PC-3 (cell line): ENCODE measurements around the gene CACNA1I. TPM values are rescaled to one million over a fixed set of nuclear protein-coding genes. Genes with fewer than 3 reads are reported as not detected.
A peak's percentile ranks its signal among the peaks of the same experiment; 100 is the strongest.

Experiments
- ATAC-seq: fragments of 200-7000 bp; cut with Tn5 transposase; 2 replicates; pipeline ENCODE4 v1.9.1; 2020; ENCODE audit warnings: mild to moderate bottlenecking, moderate library complexity
- BruUV-seq: library from RNA; stranded (reverse); fragments of 400-500 nt; replicated peaks from 2 replicates; lab custom pipeline; 2021; lab: Mats Ljungman, UMichigan
- CTCF ChIA-PET: fragments of 300-600 bp; sonication (Branson Sonifier 250); formaldehyde crosslinking; loops from one replicate; lab custom pipeline; 2022; ENCODE audit warnings: antibody characterized with exemption; lab: Charles Lee
- POLR2A ChIA-PET: fragments of 300-600 bp; sonication (Branson Sonifier 250); formaldehyde crosslinking; loops from one replicate; lab custom pipeline; 2022; ENCODE audit warnings: antibody characterized with exemption; ENCODE audit not compliant: unreplicated experiment; lab: Charles Lee
- DNase-seq: peaks from one replicate; pipeline ENCODE4 v3.0.0-alpha.2; 2015
- H2AFZ ChIP-seq: fragments of 300-600 bp; sonication (generic); 2 replicates; pipeline ENCODE4 v1.6.0; 2016; ENCODE audit warnings: antibody characterized with exemption, low read length
- H3F3A ChIP-seq: fragments of 300-600 bp; sonication (generic); one replicate; pipeline ENCODE4 v1.6.0; 2017; ENCODE audit warnings: antibody characterized with exemption, low read length, control low read depth, mild to moderate bottlenecking; ENCODE audit not compliant: unreplicated experiment
- H3K27ac ChIP-seq: fragments of 300-600 bp; sonication (generic); 2 replicates; pipeline ENCODE4 v1.5.1; 2016; ENCODE audit warnings: mild to moderate bottlenecking, low read length
- H3K27me3 ChIP-seq: fragments of 300-600 bp; sonication (generic); 2 replicates; pipeline ENCODE4 v1.6.1; 2016; ENCODE audit warnings: low read length, mixed read lengths
- H3K36me3 ChIP-seq: fragments of 300-600 bp; sonication (generic); 2 replicates; pipeline ENCODE4 v1.6.1; 2016; ENCODE audit warnings: low read depth, mixed run types, low read length, mixed read lengths
- H3K4me1 ChIP-seq: fragments of 300-600 bp; sonication (generic); 2 replicates; pipeline ENCODE4 v1.5.1; 2016; ENCODE audit warnings: low read length; ENCODE audit not compliant: insufficient read depth
- H3K4me2 ChIP-seq: fragments of 300-600 bp; sonication (generic); 2 replicates; pipeline ENCODE4 v1.6.0; 2016; ENCODE audit warnings: low read length
- H3K4me3 ChIP-seq: fragments of 300-600 bp; sonication (generic); 2 replicates; pipeline ENCODE4 v1.5.1; 2016; ENCODE audit warnings: mild to moderate bottlenecking, low read length, mixed read lengths
- H3K79me2 ChIP-seq: fragments of 300-600 bp; sonication (generic); 2 replicates; pipeline ENCODE4 v1.6.1; 2017; ENCODE audit warnings: low read length, mixed read lengths
- H3K9ac ChIP-seq: fragments of 300-600 bp; sonication (generic); 2 replicates; pipeline ENCODE4 v1.6.0; 2016; ENCODE audit warnings: mild to moderate bottlenecking, low read length
- H3K9me2 ChIP-seq: fragments of 300-600 bp; sonication (generic); replicated peaks from 2 replicates; pipeline ENCODE4 v1.6.1; 2016; ENCODE audit warnings: mixed run types, low read length, mixed read lengths
- H3K9me3 ChIP-seq: fragments of 300-600 bp; sonication (generic); 2 replicates; pipeline ENCODE4 v1.6.1; 2016; ENCODE audit warnings: low read length, mixed read lengths
- H4K20me1 ChIP-seq: fragments of 300-600 bp; sonication (generic); 2 replicates; pipeline ENCODE4 v1.6.1; 2016; ENCODE audit warnings: low read length, mixed read lengths
- EZH2 ChIP-seq: fragments of 300-600 bp; sonication (generic); IDR thresholded peaks from one replicate; pipeline ENCODE4 v1.6.1; 2017; ENCODE audit warnings: antibody characterized with exemption, mild to moderate bottlenecking, low read length; ENCODE audit not compliant: unreplicated experiment
- EZH2phosphoT487 ChIP-seq: fragments of 300-600 bp; sonication (generic); IDR thresholded peaks from 2 replicates; pipeline ENCODE4 v1.6.1; 2018; ENCODE audit warnings: mild to moderate bottlenecking, antibody characterized with exemption, low read length, borderline replicate concordance
- intact Hi-C: fragments of 100-400 bp; cut with micrococcal nuclease; formaldehyde crosslinking; loops from 2 replicates; pipeline ENCODE4 v1.9.0; 2023
- total RNA-seq: library from RNA; depleted of rRNA; stranded (reverse); fragments of >200 nt; gene quantifications from 2 replicates; pipeline ENCODE4 v1.2.3, GENCODE V29; 2014
- TF ChIP-seq, protein P1 (sequence below): fragments of 300-600 bp; sonication (generic); conservative IDR thresholded peaks from 2 replicates; pipeline ENCODE4 v1.5.1; 2017; ENCODE audit warnings: antibody characterized with exemption, low read depth, mild to moderate bottlenecking, low read length

CACNA1I gene
- total RNA-seq, 1 experiment from 2014 or later: not detected

DNA sequence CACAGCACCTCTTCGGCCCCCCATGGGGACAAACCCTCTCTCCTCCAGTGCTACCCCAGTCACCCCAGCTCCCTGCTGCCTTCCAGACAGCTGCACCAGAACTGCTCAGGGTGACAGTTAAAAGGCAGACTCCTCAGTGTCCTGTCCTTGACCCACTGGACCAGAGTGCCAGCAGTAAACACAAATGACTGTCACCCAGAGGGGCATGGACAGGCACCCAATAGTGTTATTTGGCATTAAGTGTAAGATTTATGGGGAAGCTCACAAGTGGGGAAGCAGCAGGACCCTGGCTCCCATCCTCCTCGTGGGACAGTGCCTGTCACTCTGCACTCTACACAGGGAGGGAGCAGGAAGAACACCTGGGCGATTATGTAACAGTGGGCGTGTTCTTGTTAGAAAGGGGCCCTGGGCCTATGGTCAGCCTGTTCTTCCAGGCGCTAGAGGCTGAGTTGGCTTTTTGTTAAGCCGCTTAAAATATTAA is 43.0 kb upstream of the CACNA1I start:
- TF ChIP-seq, protein P1, sequence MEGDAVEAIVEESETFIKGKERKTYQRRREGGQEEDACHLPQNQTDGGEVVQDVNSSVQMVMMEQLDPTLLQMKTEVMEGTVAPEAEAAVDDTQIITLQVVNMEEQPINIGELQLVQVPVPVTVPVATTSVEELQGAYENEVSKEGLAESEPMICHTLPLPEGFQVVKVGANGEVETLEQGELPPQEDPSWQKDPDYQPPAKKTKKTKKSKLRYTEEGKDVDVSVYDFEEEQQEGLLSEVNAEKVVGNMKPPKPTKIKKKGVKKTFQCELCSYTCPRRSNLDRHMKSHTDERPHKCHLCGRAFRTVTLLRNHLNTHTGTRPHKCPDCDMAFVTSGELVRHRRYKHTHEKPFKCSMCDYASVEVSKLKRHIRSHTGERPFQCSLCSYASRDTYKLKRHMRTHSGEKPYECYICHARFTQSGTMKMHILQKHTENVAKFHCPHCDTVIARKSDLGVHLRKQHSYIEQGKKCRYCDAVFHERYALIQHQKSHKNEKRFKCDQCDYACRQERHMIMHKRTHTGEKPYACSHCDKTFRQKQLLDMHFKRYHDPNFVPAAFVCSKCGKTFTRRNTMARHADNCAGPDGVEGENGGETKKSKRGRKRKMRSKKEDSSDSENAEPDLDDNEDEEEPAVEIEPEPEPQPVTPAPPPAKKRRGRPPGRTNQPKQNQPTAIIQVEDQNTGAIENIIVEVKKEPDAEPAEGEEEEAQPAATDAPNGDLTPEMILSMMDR: no peak
- TF ChIP-seq EZH2phosphoT487 (no peak), EZH2 (no peak)
- Histone ChIP-seq H3K9ac (no peak overlapping the region), H3K9me3 (no peaks in the 10 kb centered on the region), H3K79me2 (peaks cover 34% of the 10 kb centered on the region), H3K9me2 (no peaks in the 10 kb centered on the region), H2AFZ (no peak overlapping the region), H4K20me1 (peaks cover 30% of the 10 kb centered on the region), H3K27ac (no peak overlapping the region), H3K4me3 (no peak overlapping the region), H3K36me3 (peaks cover 4% of the 10 kb centered on the region), H3K27me3 (no peaks in the 10 kb centered on the region), H3K4me1 (peaks cover 30% of the 10 kb centered on the region), H3K4me2 (no peak overlapping the region), H3F3A (peaks cover 8% of the 10 kb centered on the region)
- intact Hi-C loops: no loop called here
- ChIA-PET POLR2A (no interaction called here), CTCF (interaction anchor here (1.3 kb wide), 1 partner anchor 13 kb away, joined by 10 read pairs; no protein-coding TSS in a partner anchor)
- no TSS peak for BruUV-seq
- peak; percentile 19 for DNase-seq
- ATAC-seq: no peak

DNA sequence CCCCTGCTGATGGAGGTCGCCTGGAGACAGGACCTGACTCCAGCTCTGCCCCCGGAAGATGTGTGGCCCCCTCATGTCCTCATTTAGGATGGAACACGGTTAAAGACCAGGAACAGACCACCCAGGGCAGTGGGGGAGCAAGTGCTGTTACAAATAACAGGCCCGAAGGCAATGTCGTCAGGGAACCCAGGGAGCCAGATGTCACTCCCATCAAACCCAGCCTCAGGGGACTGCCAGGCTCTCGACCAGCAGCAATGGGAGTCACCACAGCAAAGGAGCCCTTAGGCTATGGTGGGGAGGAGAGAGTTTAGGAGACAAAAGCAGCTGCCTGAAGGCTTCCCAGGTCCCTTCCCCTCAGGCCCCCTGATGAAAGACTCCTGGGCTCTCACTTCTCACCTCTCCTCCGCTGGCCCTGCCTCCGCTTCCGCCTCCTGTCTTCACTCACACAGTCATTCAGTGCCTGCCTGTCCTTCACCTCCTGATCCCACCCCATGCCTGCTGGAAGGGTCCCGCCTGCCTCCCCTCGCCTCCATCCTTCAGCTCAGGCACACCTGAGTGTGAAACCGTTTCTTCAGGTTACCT is 42.4 kb upstream of the CACNA1I start:
- Histone ChIP-seq H4K20me1 (peaks cover 24% of the 10 kb centered on the region), H2AFZ (no peak overlapping the region), H3K79me2 (peaks cover 29% of the 10 kb centered on the region), H3F3A (peaks cover 2% of the 10 kb centered on the region), H3K4me2 (peak overlapping the region; percentile 32; the same call in 1 of the 2 replicates), H3K9me3 (no peaks in the 10 kb centered on the region), H3K9me2 (no peaks in the 10 kb centered on the region), H3K9ac (no peak overlapping the region), H3K27ac (no peak overlapping the region), H3K36me3 (peaks cover 4% of the 10 kb centered on the region), H3K4me3 (no peak overlapping the region), H3K4me1 (peaks cover 23% of the 10 kb centered on the region), H3K27me3 (no peaks in the 10 kb centered on the region)
- TF ChIP-seq EZH2phosphoT487 (no peak), EZH2 (no peak)
- TF ChIP-seq, protein P1: no peak
- ChIA-PET CTCF (interaction anchor here (1.4 kb wide), 1 partner anchor 8 kb away, joined by 14 read pairs; the partner anchor contains the start of gene ATF4), POLR2A (interaction anchor here (1.2 kb wide), 1 partner anchor 8 kb away, joined by 6 read pairs; the partner anchor contains the start of gene ATF4)
- BruUV-seq: no TSS peak
- no peak for DNase-seq
- ATAC-seq: no peak
- intact Hi-C loops: no loop called here
